HepG2 (cell line): ENCODE results near the gene SPTSSB. TPM values are rescaled to one million over a fixed set of nuclear protein-coding genes. Genes with fewer than 3 reads are reported as not detected.

Experiments used
- ARID3A ChIP-seq: IDR thresholded peaks from 2 replicates; pipeline ENCODE4 v1.6.1; 2012; ENCODE audit warnings: low read depth, low read length, improper control_type of control experiment
- DRAP1 ChIP-seq: IDR thresholded peaks from 2 replicates; pipeline ENCODE4 v1.6.1; 2016; ENCODE audit warnings: missing genetic modification reagents, missing compliant biosample characterization
- ELF4 ChIP-seq: sonication (generic); formaldehyde crosslinking; IDR thresholded peaks from 2 replicates; pipeline ENCODE4 v1.5.0; 2020; ENCODE audit warnings: missing genetic modification reagents, mild to moderate bottlenecking, moderate library complexity, borderline replicate concordance
- FOSL2 ChIP-seq: sonication (generic); formaldehyde crosslinking; IDR thresholded peaks from 2 replicates; pipeline ENCODE4 v1.4.0; 2020; ENCODE audit warnings: missing genetic modification reagents
- HES4 ChIP-seq: sonication (generic); formaldehyde crosslinking; IDR thresholded peaks from 2 replicates; pipeline ENCODE4 v1.9.0; 2021; ENCODE audit warnings: mild to moderate bottlenecking, missing genetic modification reagents, borderline replicate concordance
- MED8 ChIP-seq: sonication (generic); formaldehyde crosslinking; IDR thresholded peaks from 2 replicates; pipeline ENCODE4 v1.8.1; 2023; ENCODE audit warnings: mild to moderate bottlenecking, missing genetic modification reagents; ENCODE audit not compliant: insufficient replicate concordance
- NRL ChIP-seq: sonication (generic); formaldehyde crosslinking; IDR thresholded peaks from 2 replicates; pipeline ENCODE4 v1.5.0; 2020; ENCODE audit warnings: missing genetic modification reagents, mild to moderate bottlenecking, moderate library complexity, borderline replicate concordance
- PHF21A ChIP-seq: sonication (generic); formaldehyde crosslinking; IDR thresholded peaks from 2 replicates; pipeline ENCODE4 v1.5.0; 2020; ENCODE audit warnings: mild to moderate bottlenecking, missing genetic modification reagents
- RNF2 ChIP-seq: fragments of 450-650 bp; conservative IDR thresholded peaks from 2 replicates; pipeline ENCODE4 v1.6.1; 2016; ENCODE audit warnings: low read depth
- SRSF9 ChIP-seq: fragments of 200-400 bp; formaldehyde crosslinking; IDR thresholded peaks from 2 replicates; pipeline ENCODE4 v1.6.1; 2018; ENCODE audit warnings: borderline replicate concordance, mild to moderate bottlenecking, low read depth, low read length; ENCODE audit not compliant: insufficient read depth, poor library complexity, severe bottlenecking
- SSRP1 ChIP-seq: IDR thresholded peaks from 2 replicates; pipeline ENCODE4 v1.6.1; 2016; ENCODE audit warnings: control low read depth
- ZFAT ChIP-seq: sonication (generic); formaldehyde crosslinking; conservative IDR thresholded peaks from 2 replicates; pipeline ENCODE4 v1.8.1; 2023; ENCODE audit warnings: missing genetic modification reagents, inconsistent platforms
- ZKSCAN8 ChIP-seq: IDR thresholded peaks from 2 replicates; pipeline ENCODE4 v1.6.1; 2016; ENCODE audit warnings: borderline replicate concordance, missing genetic modification reagents, missing compliant biosample characterization
- ZNF12 ChIP-seq: sonication (generic); formaldehyde crosslinking; IDR thresholded peaks from 2 replicates; pipeline ENCODE4 v1.5.0; 2020; ENCODE audit warnings: missing genetic modification reagents
- ZNF142 ChIP-seq: sonication (generic); formaldehyde crosslinking; IDR thresholded peaks from 2 replicates; pipeline ENCODE4 v1.4.0; 2020; ENCODE audit warnings: missing genetic modification reagents
- ZNF329 ChIP-seq: sonication (generic); formaldehyde crosslinking; IDR thresholded peaks from 2 replicates; pipeline ENCODE4 v1.9.0; 2021; ENCODE audit warnings: low read depth, mild to moderate bottlenecking, missing genetic modification reagents
- ZNF781 ChIP-seq: sonication (generic); formaldehyde crosslinking; IDR thresholded peaks from 2 replicates; pipeline ENCODE4 v1.5.1; 2020; ENCODE audit warnings: borderline replicate concordance, mild to moderate bottlenecking, missing genetic modification reagents; ENCODE audit errors: not compliant biosample characterization
- polyA plus RNA-seq, 8 experiments: library from polyadenylated mRNA; depleted of rRNA in 3 of 8; stranded (reverse) in 7 of 8; unstranded in 1 of 8; fragments of >200 nt; fragmentation: Illumina TruSeq in 4 of 8; extraction: Trizol in 4 of 8; gene quantifications; 2 replicates each; pipeline versions ENCODE4 v1.2.1 to v1.2.3, GENCODE V29; 2011 to 2016; ENCODE audit warnings: low read depth in 4 of 8, missing spikeins in 1 of 8, mixed read lengths in 1 of 8; ENCODE audit not compliant: insufficient read depth in 1 of 8
- total RNA-seq, 5 experiments: library from RNA; depleted of rRNA; stranded (reverse); fragments of >200 nt; fragmentation: Illumina TruSeq; extraction: Trizol; gene quantifications; 2 replicates each; pipeline ENCODE4 v1.2.3, GENCODE V29; 2016; ENCODE audit warnings: low read depth in 1 of 5
- TF ChIP-seq, protein P1 (sequence below): sonication (generic); formaldehyde crosslinking; conservative IDR thresholded peaks from 2 replicates; pipeline ENCODE4 v1.4.0; 2020; ENCODE audit warnings: missing genetic modification reagents
- TF ChIP-seq, protein P2 (sequence below): sonication (generic); formaldehyde crosslinking; IDR thresholded peaks from 2 replicates; pipeline ENCODE4 v1.4.0; 2020; ENCODE audit warnings: mild to moderate bottlenecking, missing genetic modification reagents

Gene SPTSSB
- total and polyA plus RNA-seq, 2 of the 13 experiments (the other 11 are each of a cell fraction or from before 2014, with no cell fraction given): 0.51 to 2.4 TPM

DNA sequence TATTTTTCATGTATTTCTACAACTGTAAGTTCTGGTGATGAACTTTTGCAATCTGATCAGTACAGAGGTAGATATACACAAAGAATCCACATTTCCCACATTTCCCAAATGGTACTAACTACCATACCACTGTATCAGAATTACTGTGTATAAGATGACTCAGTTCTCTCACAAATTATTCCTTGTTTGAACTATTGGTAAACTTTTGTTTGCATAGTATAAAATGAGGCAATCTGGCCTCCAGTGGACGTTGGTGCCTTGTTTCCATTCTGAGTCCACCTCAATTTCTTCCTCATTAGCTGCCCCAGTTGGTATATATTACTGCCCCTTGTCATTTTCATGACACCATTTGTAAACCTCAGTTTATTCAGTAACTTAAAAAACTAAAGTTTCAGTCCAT is 38.5 kb downstream of the SPTSSB start (continued):
- TF ChIP-seq HES4: no peak
- TF ChIP-seq, protein P1, sequence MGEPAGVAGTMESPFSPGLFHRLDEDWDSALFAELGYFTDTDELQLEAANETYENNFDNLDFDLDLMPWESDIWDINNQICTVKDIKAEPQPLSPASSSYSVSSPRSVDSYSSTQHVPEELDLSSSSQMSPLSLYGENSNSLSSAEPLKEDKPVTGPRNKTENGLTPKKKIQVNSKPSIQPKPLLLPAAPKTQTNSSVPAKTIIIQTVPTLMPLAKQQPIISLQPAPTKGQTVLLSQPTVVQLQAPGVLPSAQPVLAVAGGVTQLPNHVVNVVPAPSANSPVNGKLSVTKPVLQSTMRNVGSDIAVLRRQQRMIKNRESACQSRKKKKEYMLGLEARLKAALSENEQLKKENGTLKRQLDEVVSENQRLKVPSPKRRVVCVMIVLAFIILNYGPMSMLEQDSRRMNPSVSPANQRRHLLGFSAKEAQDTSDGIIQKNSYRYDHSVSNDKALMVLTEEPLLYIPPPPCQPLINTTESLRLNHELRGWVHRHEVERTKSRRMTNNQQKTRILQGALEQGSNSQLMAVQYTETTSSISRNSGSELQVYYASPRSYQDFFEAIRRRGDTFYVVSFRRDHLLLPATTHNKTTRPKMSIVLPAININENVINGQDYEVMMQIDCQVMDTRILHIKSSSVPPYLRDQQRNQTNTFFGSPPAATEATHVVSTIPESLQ (CRISPR knock-in tag): no peak
- TF ChIP-seq ELF4 (CRISPR knock-in tag): no peak
- no peak for TF ChIP-seq ZKSCAN8 (CRISPR knock-in tag)
- no peak for TF ChIP-seq SSRP1 (CRISPR knock-in tag)
- no peak for TF ChIP-seq DRAP1 (CRISPR knock-in tag)
- no peak for TF ChIP-seq SRSF9
- no peak for TF ChIP-seq NRL
- TF ChIP-seq ZNF12 (CRISPR knock-in tag): 0 out of 2 replicates have a peak, but pooled peaks have one; percentile 31
- no peak for TF ChIP-seq MED8 (CRISPR knock-in tag)
- peak; percentile 82 for TF ChIP-seq FOSL2
- no peak for TF ChIP-seq PHF21A (CRISPR knock-in tag)
- no peak for TF ChIP-seq ZNF329 (CRISPR knock-in tag)
- no peak for TF ChIP-seq ZFAT (CRISPR knock-in tag)
- TF ChIP-seq ZNF781: no peak
- TF ChIP-seq, protein P2, sequence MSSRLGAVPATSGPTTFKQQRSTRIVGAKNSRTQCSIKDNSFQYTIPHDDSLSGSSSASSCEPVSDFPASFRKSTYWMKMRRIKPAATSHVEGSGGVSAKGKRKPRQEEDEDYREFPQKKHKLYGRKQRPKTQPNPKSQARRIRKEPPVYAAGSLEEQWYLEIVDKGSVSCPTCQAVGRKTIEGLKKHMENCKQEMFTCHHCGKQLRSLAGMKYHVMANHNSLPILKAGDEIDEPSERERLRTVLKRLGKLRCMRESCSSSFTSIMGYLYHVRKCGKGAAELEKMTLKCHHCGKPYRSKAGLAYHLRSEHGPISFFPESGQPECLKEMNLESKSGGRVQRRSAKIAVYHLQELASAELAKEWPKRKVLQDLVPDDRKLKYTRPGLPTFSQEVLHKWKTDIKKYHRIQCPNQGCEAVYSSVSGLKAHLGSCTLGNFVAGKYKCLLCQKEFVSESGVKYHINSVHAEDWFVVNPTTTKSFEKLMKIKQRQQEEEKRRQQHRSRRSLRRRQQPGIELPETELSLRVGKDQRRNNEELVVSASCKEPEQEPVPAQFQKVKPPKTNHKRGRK (CRISPR knock-in tag): no peak
- TF ChIP-seq ARID3A: peak; percentile 65; the same call in 1 of the 2 replicates
- no peak for TF ChIP-seq ZNF142 (CRISPR knock-in tag)
- no peak for TF ChIP-seq RNF2
